ENCODE results near the gene GAPVD1.
A peak's percentile ranks its signal among the peaks of the same experiment; 100 is the strongest.
"Not testable (repeated sequence)": the region's sequence is repeated elsewhere in the genome, so short reads cannot be mapped to it uniquely, and the experiment has no call there.

GAPVD1 gene

GRCh38 chr9:125391704-125392103 lies 130.1 kb downstream of the GAPVD1 start:
- Mint-ChIP-seq H3K27me3 (peaks cover 2% of the 10 kb centered on the region), H3K4me1 (ENCODE audit: low read depth) (no peaks in the 10 kb centered on the region), H3K27ac (no peak overlapping the region), H3K36me3 (no peaks in the 10 kb centered on the region), H3K4me3 (no peak overlapping the region), H3K9me3 (ENCODE audit: low read depth) (no peaks in the 10 kb centered on the region)

DNA sequence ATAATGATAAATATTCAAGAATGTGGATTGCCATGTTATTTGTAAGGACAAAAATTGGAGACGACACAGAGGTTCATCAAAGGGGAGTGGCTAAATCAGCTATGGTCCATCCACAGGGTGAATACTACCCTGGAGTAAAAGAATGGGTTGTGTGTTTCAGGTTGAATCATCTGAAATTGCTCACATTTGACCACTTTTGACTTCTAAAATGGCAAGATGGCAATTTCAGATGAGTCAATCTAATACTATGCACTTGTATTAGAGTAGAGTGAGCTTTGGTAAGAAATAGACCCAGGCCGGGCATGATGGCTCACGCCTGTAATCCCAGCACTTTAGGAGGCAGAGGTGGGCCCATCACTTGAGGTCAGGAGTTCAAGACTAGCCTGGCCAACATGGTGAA lies 131.8 kb downstream of the GAPVD1 start:
- H3K27me3 Mint-ChIP-seq = peaks cover under 1% of the 10 kb centered on the region
- no peak overlapping the region for H3K4me3 Mint-ChIP-seq
- H3K36me3 Mint-ChIP-seq = no peaks in the 10 kb centered on the region
- no peak overlapping the region for H3K27ac Mint-ChIP-seq
- H3K9me3 Mint-ChIP-seq (ENCODE audit: low read depth) = no peaks in the 10 kb centered on the region
- no peaks in the 10 kb centered on the region for H3K4me1 Mint-ChIP-seq (ENCODE audit: low read depth)

DNA sequence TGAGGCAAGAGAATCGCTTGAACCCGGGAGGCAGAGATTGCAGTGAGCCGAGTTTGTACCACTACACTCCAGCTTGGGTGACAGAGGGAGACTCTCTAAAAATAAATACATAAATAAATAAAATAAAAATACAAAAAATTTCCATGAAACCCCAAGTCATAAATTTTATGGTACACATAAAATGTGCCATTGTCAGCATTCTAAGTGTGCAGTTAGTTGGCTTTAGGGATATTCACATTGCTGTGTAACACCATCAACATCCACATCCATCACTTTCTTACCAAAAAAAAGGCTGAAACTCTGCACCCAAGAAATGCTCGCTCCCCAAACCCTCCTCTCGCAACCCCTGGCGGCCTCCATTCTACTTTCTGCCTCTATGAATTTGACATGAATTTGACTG lies 135.2 kb downstream of the GAPVD1 start:
- Mint-ChIP-seq H3K36me3 (no peaks in the 10 kb centered on the region), H3K27ac (no peak overlapping the region), H3K27me3 (no peaks in the 10 kb centered on the region), H3K4me3 (no peak overlapping the region), H3K4me1 (ENCODE audit: low read depth) (no peaks in the 10 kb centered on the region), H3K9me3 (ENCODE audit: low read depth) (no peaks in the 10 kb centered on the region)

- Mint-ChIP-seq H3K27ac (no peak overlapping the region), H3K4me3 (no peak overlapping the region), H3K9me3 (ENCODE audit: low read depth) (no peaks in the 10 kb centered on the region), H3K36me3 (no peaks in the 10 kb centered on the region), H3K27me3 (no peaks in the 10 kb centered on the region), H3K4me1 (ENCODE audit: low read depth) (no peaks in the 10 kb centered on the region)
Observed at GRCh38 chr9:125397736-125398135, 136.1 kb downstream of the GAPVD1 start.

DNA sequence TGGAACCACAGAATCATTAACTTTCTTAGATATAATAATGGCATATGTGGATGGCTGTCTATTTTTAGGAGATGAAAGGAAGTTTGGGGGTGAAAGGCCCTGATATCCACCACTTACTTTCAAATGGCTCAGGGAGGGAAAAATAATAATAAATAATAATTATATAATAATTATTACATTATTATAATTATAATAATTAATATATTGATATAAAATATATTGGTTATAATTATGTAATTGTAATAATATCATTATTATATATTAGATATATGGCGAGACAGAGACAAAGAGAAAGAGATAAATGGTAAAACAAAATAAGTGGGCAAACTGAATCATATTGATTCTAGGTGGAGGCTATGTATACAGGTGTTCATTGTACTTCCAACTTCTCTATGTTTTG lies 136.6 kb downstream of the GAPVD1 start:
- Mint-ChIP-seq H3K27ac (no peak overlapping the region), H3K4me3 (no peak overlapping the region), H3K27me3 (no peaks in the 10 kb centered on the region), H3K4me1 (ENCODE audit: low read depth) (no peaks in the 10 kb centered on the region), H3K9me3 (ENCODE audit: low read depth) (no peaks in the 10 kb centered on the region), H3K36me3 (no peaks in the 10 kb centered on the region)

- Mint-ChIP-seq H3K4me3 (no peak overlapping the region), H3K9me3 (ENCODE audit: low read depth) (no peaks in the 10 kb centered on the region), H3K27me3 (no peaks in the 10 kb centered on the region), H3K4me1 (ENCODE audit: low read depth) (no peaks in the 10 kb centered on the region), H3K27ac (no peak overlapping the region), H3K36me3 (no peaks in the 10 kb centered on the region)
Observed at GRCh38 chr9:125399165-125399564, 137.5 kb downstream of the GAPVD1 start.

GRCh38 chr9:125399666-125400065 lies 138.0 kb downstream of the GAPVD1 start:
- H3K4me3 Mint-ChIP-seq = no peak overlapping the region
- H3K4me1 Mint-ChIP-seq (ENCODE audit: low read depth) = no peaks in the 10 kb centered on the region
- H3K27me3 Mint-ChIP-seq = no peaks in the 10 kb centered on the region
- no peaks in the 10 kb centered on the region for H3K36me3 Mint-ChIP-seq
- H3K27ac Mint-ChIP-seq = no peak overlapping the region
- H3K9me3 Mint-ChIP-seq (ENCODE audit: low read depth) = no peaks in the 10 kb centered on the region

GRCh38 chr9:125400232-125400631 lies 138.6 kb downstream of the GAPVD1 start:
- H3K9me3 Mint-ChIP-seq (ENCODE audit: low read depth); H3K27me3 Mint-ChIP-seq; H3K4me1 Mint-ChIP-seq (ENCODE audit: low read depth); H3K27ac Mint-ChIP-seq; H3K36me3 Mint-ChIP-seq; H3K4me3 Mint-ChIP-seq: not testable (repeated sequence)

- Mint-ChIP-seq H3K27ac (no peak overlapping the region), H3K4me3 (no peak overlapping the region), H3K4me1 (ENCODE audit: low read depth) (no peaks in the 10 kb centered on the region), H3K9me3 (ENCODE audit: low read depth) (no peaks in the 10 kb centered on the region), H3K27me3 (no peaks in the 10 kb centered on the region), H3K36me3 (no peaks in the 10 kb centered on the region)
Observed at GRCh38 chr9:125400725-125401716, 139.4 kb downstream of the GAPVD1 start.

- no peak overlapping the region for H3K27ac Mint-ChIP-seq
Observed at GRCh38 chr9:125404733-125405132, 143.1 kb downstream of the GAPVD1 start.

GRCh38 chr9:125405938-125406809 lies 144.5 kb downstream of the GAPVD1 start:
- peaks cover 7% of the 10 kb centered on the region for H3K4me1 Mint-ChIP-seq (ENCODE audit: low read depth)
- no peak overlapping the region for H3K4me3 Mint-ChIP-seq
- H3K36me3 Mint-ChIP-seq = no peaks in the 10 kb centered on the region
- H3K27me3 Mint-ChIP-seq = peaks cover 11% of the 10 kb centered on the region
- no peak overlapping the region for H3K27ac Mint-ChIP-seq
- H3K9me3 Mint-ChIP-seq (ENCODE audit: low read depth) = no peaks in the 10 kb centered on the region

More at GRCh38 chr9:125404733-125405132, 143.1 kb downstream of the GAPVD1 start:
- Mint-ChIP-seq H3K9me3 (ENCODE audit: low read depth) (no peaks in the 10 kb centered on the region), H3K36me3 (no peaks in the 10 kb centered on the region), H3K4me1 (ENCODE audit: low read depth) (peaks cover 5% of the 10 kb centered on the region), H3K27me3 (peaks cover 6% of the 10 kb centered on the region), H3K4me3 (no peak overlapping the region)

DNA sequence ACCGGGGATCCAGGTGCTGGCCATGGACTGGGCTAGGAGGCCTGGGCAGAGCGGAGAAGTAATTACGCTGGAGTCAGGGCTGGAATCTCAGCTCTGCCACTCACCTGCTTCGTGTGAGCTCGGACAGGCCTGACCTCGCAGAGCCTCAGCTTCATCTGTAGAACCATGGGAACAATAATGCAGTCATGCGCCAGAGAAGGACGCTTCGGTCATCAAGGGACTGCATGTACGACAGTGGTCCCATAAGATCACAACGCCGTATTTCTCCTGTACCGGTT lies 145.1 kb downstream of the GAPVD1 start:
- Mint-ChIP-seq H3K27ac (no peak overlapping the region), H3K4me3 (peak overlapping the region; percentile 80), H3K27me3 (peaks cover 11% of the 10 kb centered on the region), H3K9me3 (ENCODE audit: low read depth) (no peaks in the 10 kb centered on the region), H3K4me1 (ENCODE audit: low read depth) (peaks cover 7% of the 10 kb centered on the region), H3K36me3 (no peaks in the 10 kb centered on the region)

DNA sequence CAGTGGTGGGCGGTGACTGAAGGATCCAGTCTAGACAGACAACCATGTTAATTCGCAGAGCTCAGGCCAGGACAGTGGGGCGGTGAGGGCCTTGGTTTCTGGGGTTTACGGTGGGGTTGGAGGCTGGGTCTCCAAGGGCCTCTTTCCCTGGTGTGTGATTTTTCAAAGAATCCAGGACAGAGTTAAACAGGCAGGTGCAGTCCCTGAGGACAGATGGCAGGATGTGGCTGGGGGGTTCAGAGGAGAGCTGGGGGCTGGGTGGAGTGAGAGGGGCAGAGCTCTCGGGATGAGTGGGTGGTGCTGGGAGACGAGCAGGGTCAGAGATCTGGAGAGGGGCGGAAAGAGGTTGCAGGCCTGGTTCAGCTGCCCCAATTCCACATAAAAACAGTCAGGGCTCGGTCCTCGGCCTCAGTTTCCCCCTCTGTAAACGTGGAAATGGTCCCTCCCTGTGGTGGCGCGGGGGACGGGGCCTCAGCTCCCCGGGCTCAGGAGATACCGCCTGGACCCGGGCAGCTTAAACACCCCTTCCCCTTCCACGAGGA lies 145.9 kb downstream of the GAPVD1 start:
- Mint-ChIP-seq H3K36me3 (no peaks in the 10 kb centered on the region), H3K27ac (no peak overlapping the region), H3K27me3 (peaks cover 11% of the 10 kb centered on the region), H3K4me1 (ENCODE audit: low read depth) (peaks cover 7% of the 10 kb centered on the region), H3K4me3 (peak overlapping the region; percentile 80), H3K9me3 (ENCODE audit: low read depth) (no peaks in the 10 kb centered on the region)

DNA sequence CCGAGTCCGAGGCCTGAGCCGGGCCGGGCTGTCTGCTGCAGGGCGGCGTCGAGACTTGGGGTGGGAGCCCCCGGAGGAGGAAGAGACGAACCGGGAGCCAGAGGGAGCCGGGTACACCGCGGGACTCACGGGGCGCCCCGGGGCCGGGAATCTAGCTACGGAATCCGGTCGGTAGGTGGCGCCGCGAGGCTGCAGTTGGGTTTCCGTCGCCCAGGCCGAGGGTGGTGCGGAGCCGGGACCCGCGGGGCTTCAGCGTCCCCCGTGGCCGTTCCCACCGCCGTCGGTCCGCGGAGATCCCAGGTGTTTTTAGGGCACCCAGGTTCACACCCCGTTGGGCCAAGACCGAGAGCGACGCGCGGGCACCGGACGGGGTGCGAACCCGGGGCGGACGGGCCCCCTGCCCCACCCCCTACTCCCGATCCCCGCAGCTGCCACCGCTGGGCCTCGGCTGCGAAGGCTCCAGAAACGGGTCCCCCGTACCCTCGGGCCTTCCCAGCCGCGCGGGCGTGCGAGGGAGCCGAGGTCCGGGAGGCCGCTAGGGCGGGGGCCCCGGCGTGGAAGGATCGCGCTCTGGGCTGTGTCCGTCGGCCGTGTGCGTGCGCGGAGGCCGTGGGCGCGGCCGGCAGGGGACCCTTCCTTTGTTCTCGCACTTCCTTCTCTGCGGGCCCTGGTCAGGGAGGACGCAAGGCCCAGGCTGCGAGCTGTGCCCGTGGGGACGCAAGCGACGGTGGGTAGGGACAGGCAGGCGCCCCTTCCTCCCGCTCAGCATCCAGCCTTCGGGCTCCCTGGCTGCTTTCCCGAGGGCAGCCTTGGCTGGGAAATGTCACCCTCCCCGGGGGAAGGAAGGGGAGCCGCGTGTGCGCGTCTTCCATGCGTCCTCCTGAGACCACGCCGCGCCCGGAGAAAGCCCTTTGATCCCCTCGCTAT lies 146.6 kb downstream of the GAPVD1 start:
- Mint-ChIP-seq H3K27me3 (peaks cover 11% of the 10 kb centered on the region), H3K4me1 (ENCODE audit: low read depth) (peaks cover 7% of the 10 kb centered on the region), H3K36me3 (no peaks in the 10 kb centered on the region), H3K9me3 (ENCODE audit: low read depth) (no peaks in the 10 kb centered on the region), H3K27ac (no peak overlapping the region), H3K4me3 (peak overlapping the region; percentile 84)

All from activated naive CD8-positive, alpha-beta T cell (primary cell).